ENCODE data around the gene DCLK2. TPM values are rescaled to one million over a fixed set of nuclear protein-coding genes. Genes with fewer than 3 reads are reported as not detected.

Gene DCLK2
- total and polyA plus RNA-seq, 2 of the 13 experiments (the other 11 are each of a cell fraction or from before 2014, with no cell fraction given) = not detected

GRCh38 chr4:150305995-150306394 lies 227.8 kb downstream of the DCLK2 start (continued):
- TF ChIP-seq, protein P1, sequence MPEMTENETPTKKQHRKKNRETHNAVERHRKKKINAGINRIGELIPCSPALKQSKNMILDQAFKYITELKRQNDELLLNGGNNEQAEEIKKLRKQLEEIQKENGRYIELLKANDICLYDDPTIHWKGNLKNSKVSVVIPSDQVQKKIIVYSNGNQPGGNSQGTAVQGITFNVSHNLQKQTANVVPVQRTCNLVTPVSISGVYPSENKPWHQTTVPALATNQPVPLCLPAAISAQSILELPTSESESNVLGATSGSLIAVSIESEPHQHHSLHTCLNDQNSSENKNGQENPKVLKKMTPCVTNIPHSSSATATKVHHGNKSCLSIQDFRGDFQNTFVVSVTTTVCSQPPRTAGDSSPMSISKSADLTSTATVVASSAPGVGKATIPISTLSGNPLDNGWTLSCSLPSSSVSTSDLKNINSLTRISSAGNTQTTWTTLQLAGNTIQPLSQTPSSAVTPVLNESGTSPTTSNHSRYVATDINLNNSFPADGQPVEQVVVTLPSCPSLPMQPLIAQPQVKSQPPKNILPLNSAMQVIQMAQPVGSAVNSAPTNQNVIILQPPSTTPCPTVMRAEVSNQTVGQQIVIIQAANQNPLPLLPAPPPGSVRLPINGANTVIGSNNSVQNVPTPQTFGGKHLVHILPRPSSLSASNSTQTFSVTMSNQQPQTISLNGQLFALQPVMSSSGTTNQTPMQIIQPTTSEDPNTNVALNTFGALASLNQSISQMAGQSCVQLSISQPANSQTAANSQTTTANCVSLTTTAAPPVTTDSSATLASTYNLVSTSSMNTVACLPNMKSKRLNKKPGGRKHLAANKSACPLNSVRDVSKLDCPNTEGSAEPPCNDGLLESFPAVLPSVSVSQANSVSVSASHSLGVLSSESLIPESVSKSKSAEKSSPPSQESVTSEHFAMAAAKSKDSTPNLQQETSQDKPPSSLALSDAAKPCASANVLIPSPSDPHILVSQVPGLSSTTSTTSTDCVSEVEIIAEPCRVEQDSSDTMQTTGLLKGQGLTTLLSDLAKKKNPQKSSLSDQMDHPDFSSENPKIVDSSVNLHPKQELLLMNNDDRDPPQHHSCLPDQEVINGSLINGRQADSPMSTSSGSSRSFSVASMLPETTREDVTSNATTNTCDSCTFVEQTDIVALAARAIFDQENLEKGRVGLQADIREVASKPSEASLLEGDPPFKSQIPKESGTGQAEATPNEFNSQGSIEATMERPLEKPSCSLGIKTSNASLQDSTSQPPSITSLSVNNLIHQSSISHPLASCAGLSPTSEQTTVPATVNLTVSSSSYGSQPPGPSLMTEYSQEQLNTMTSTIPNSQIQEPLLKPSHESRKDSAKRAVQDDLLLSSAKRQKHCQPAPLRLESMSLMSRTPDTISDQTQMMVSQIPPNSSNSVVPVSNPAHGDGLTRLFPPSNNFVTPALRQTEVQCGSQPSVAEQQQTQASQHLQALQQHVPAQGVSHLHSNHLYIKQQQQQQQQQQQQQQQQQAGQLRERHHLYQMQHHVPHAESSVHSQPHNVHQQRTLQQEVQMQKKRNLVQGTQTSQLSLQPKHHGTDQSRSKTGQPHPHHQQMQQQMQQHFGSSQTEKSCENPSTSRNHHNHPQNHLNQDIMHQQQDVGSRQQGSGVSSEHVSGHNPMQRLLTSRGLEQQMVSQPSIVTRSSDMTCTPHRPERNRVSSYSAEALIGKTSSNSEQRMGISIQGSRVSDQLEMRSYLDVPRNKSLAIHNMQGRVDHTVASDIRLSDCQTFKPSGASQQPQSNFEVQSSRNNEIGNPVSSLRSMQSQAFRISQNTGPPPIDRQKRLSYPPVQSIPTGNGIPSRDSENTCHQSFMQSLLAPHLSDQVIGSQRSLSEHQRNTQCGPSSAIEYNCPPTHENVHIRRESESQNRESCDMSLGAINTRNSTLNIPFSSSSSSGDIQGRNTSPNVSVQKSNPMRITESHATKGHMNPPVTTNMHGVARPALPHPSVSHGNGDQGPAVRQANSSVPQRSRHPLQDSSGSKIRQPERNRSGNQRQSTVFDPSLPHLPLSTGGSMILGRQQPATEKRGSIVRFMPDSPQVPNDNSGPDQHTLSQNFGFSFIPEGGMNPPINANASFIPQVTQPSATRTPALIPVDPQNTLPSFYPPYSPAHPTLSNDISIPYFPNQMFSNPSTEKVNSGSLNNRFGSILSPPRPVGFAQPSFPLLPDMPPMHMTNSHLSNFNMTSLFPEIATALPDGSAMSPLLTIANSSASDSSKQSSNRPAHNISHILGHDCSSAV (CRISPR knock-in tag; IDR thresholded peaks at IDR 0.05; ENCODE audit: borderline replicate concordance) = no peak
- TF ChIP-seq SMAD9 (CRISPR knock-in tag; IDR thresholded peaks at IDR 0.05) (no peak), ETV6 (CRISPR knock-in tag; conservative IDR thresholded peaks at IDR 0.05) (no peak), NR2F6 (IDR thresholded peaks at IDR 0.05) (no peak), NR2F6 (CRISPR knock-in tag; IDR thresholded peaks at IDR 0.05) (no peak), TRAFD1 (CRISPR knock-in tag; IDR thresholded peaks at IDR 0.05; ENCODE audit: borderline replicate concordance) (no peak), FOSL2 (CRISPR knock-in tag; IDR thresholded peaks at IDR 0.05) (no peak), ZNF460 (CRISPR knock-in tag; IDR thresholded peaks at IDR 0.05; ENCODE audit: borderline replicate concordance) (no peak), CREM (IDR thresholded peaks at IDR 0.05) (no peak), CREM (CRISPR knock-in tag; IDR thresholded peaks at IDR 0.05) (no peak), TRIM22 (IDR thresholded peaks at IDR 0.05) (no peak), ZNF672 (CRISPR knock-in tag; IDR thresholded peaks at IDR 0.05) (no peak), FOSL1 (CRISPR knock-in tag; IDR thresholded peaks at IDR 0.05; ENCODE audit: borderline replicate concordance) (no peak)
- TF ChIP-seq, protein P2, sequence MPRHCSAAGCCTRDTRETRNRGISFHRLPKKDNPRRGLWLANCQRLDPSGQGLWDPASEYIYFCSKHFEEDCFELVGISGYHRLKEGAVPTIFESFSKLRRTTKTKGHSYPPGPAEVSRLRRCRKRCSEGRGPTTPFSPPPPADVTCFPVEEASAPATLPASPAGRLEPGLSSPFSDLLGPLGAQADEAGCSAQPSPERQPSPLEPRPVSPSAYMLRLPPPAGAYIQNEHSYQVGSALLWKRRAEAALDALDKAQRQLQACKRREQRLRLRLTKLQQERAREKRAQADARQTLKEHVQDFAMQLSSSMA (CRISPR knock-in tag; IDR thresholded peaks at IDR 0.05) = no peak
